ENCODE measurements around the gene GRAMD1B. TPM values are rescaled to one million over a fixed set of nuclear protein-coding genes. Genes with fewer than 3 reads are reported as not detected.

GRAMD1B gene
- total RNA-seq, 4 donors from 2014 or later = 2.1 to 7.8 (median 3.2) TPM

DNA sequence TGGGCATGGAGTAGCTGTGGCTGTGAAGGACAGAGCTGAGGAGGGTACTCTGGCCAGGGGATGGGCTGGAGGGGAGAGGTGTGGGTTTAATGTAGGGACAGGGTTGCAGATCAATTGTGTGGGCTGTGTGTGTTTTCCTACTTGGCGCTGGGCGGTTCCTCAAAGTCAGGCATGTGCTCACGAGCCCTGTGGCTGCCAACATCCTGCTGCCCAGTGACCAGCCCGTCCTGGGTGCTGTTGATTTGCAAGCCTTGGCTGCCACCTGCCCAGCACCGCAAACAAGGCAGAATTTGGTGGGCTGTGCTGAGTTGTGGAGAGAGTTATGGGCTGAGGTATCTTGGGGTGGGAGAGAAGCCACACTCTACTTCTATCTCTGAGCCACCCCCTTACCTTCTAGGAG is 155.1 kb downstream of the GRAMD1B start:
- no peak for TF ChIP-seq POLR2A (IDR thresholded peaks at IDR 0.05)
- TF ChIP-seq, protein P1, sequence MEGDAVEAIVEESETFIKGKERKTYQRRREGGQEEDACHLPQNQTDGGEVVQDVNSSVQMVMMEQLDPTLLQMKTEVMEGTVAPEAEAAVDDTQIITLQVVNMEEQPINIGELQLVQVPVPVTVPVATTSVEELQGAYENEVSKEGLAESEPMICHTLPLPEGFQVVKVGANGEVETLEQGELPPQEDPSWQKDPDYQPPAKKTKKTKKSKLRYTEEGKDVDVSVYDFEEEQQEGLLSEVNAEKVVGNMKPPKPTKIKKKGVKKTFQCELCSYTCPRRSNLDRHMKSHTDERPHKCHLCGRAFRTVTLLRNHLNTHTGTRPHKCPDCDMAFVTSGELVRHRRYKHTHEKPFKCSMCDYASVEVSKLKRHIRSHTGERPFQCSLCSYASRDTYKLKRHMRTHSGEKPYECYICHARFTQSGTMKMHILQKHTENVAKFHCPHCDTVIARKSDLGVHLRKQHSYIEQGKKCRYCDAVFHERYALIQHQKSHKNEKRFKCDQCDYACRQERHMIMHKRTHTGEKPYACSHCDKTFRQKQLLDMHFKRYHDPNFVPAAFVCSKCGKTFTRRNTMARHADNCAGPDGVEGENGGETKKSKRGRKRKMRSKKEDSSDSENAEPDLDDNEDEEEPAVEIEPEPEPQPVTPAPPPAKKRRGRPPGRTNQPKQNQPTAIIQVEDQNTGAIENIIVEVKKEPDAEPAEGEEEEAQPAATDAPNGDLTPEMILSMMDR (IDR thresholded peaks at IDR 0.05 in 4 of 5, conservative IDR thresholded peaks at IDR 0.05 in 1 of 5) = no peak
- no peaks in the 10 kb centered on the region for H3K9me3 ChIP-seq
- in situ Hi-C loops (cut with MboI; ENCODE audit: low sequenced_read_pairs in 4 of 4) (loop anchor here in 1 of 4 donors (10.0 kb wide), 1 partner anchor 120 kb away; no protein-coding TSS in a partner anchor), intact Hi-C loops (cut with DNase I; ENCODE audit: low total_unique reads) (no loop called here)
- DNase-seq (no peak), ATAC-seq (no peak)
- H3K27ac ChIP-seq = no peak overlapping the region
- peaks cover 7 to 9% of the 10 kb centered on the region in 2 donors for H3K4me1 ChIP-seq
- no peaks in the 10 kb centered on the region for H3K36me3 ChIP-seq
- H3K27me3 ChIP-seq = no peaks in the 10 kb centered on the region
- no peak overlapping the region for H3K4me3 ChIP-seq

DNA sequence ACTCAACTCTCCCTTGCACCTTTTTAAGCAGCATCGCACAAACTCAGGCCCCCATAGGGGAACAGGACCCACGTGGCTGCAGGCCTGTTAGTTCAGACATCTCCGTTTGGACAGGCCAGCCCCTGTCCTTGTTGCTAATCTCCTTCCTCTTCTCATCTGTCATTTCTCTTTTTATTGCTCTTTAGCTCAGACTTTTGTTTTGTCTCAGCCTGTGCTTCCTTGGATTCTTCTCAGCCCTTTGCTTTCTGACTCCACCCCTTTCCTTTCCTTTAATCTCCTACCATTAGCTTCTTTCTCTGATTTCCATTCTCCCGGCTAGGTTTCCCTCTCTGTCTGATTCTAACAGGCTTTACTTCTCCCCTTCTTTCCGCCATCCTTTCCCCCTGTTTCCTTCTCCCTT is 155.6 kb downstream of the GRAMD1B start:
- in situ Hi-C loops (cut with MboI; ENCODE audit: low sequenced_read_pairs in 4 of 4) (loop anchor here in 1 of 4 donors (10.0 kb wide), 1 partner anchor 119 kb away; no protein-coding TSS in a partner anchor), intact Hi-C loops (cut with DNase I; ENCODE audit: low total_unique reads) (no loop called here)
- TF ChIP-seq POLR2A (IDR thresholded peaks at IDR 0.05) = no peak
- TF ChIP-seq, protein P1 (IDR thresholded peaks at IDR 0.05 in 4 of 5, conservative IDR thresholded peaks at IDR 0.05 in 1 of 5) = no peak
- no peak overlapping the region for H3K27ac ChIP-seq
- no peaks in the 10 kb centered on the region for H3K36me3 ChIP-seq
- DNase-seq (no peak), ATAC-seq (no peak)
- no peaks in the 10 kb centered on the region for H3K9me3 ChIP-seq
- H3K27me3 ChIP-seq = no peaks in the 10 kb centered on the region
- H3K4me3 ChIP-seq = no peak overlapping the region
- H3K4me1 ChIP-seq = peaks cover 11 to 14% of the 10 kb centered on the region in 2 donors

- intact Hi-C loops (cut with DNase I; ENCODE audit: low total_unique reads) = no loop called here
- Histone ChIP-seq H3K4me3 (no peak overlapping the region), H3K27ac (no peak overlapping the region), H3K9me3 (no peaks in the 10 kb centered on the region), H3K4me1 (peaks cover 19 to 23% of the 10 kb centered on the region in 2 donors), H3K27me3 (no peaks in the 10 kb centered on the region), H3K36me3 (no peaks in the 10 kb centered on the region)
- ATAC-seq (no peak), DNase-seq (no peak)
- in situ Hi-C loops (cut with MboI; ENCODE audit: low sequenced_read_pairs in 4 of 4) = loop anchor here in 1 of 4 donors (10.0 kb wide), 1 partner anchor 118 kb away; no protein-coding TSS in a partner anchor
- no peak for TF ChIP-seq POLR2A (IDR thresholded peaks at IDR 0.05)
- TF ChIP-seq, protein P1 (IDR thresholded peaks at IDR 0.05 in 4 of 5, conservative IDR thresholded peaks at IDR 0.05 in 1 of 5) = no peak
Observed at GRCh38 chr11:123586568-123586967, 156.5 kb downstream of the GRAMD1B start.

- ATAC-seq = no peak
- no peaks in the 10 kb centered on the region for H3K27me3 ChIP-seq
- H3K9me3 ChIP-seq = no peaks in the 10 kb centered on the region
- no peak for TF ChIP-seq POLR2A (IDR thresholded peaks at IDR 0.05)
- peaks cover 23 to 26% of the 10 kb centered on the region in 2 donors for H3K4me1 ChIP-seq
- no peak overlapping the region for H3K27ac ChIP-seq
- no peaks in the 10 kb centered on the region for H3K36me3 ChIP-seq
- no peak for DNase-seq
- in situ Hi-C loops (cut with MboI; ENCODE audit: low sequenced_read_pairs in 4 of 4) (loop anchor here in 1 of 4 donors (10.0 kb wide), 1 partner anchor 118 kb away; no protein-coding TSS in a partner anchor), intact Hi-C loops (cut with DNase I; ENCODE audit: low total_unique reads) (no loop called here)
- H3K4me3 ChIP-seq = no peak overlapping the region
Observed at GRCh38 chr11:123587044-123587443, 157.0 kb downstream of the GRAMD1B start.

DNA sequence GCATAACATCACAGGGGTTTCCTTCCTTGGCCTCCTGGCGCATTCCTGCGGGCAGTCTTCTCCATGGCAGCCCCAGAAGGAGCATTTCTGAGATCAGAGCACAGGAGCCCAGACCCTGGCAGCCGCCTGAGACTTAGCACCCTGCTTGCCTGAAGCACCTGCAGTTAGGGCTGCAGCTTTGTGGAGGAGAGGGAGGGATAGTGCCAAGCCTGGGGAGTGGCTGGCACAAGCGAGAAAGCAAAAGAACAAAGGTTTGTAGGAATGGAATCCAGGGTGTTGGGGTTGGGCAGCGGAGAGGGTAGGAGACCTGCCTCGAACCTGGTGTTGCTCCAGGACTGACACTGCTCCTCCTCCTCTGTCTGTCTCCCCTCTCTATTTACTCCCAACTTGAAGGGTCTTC is 157.5 kb downstream of the GRAMD1B start:
- Histone ChIP-seq H3K4me1 (peaks cover 26 to 28% of the 10 kb centered on the region in 2 donors), H3K9me3 (no peaks in the 10 kb centered on the region), H3K27ac (no peak overlapping the region), H3K27me3 (no peaks in the 10 kb centered on the region), H3K36me3 (no peaks in the 10 kb centered on the region), H3K4me3 (no peak overlapping the region)
- no peak for ATAC-seq
- in situ Hi-C loops (cut with MboI; ENCODE audit: low sequenced_read_pairs in 4 of 4) = loop anchor here in 1 of 4 donors (10.0 kb wide), 1 partner anchor 117 kb away; no protein-coding TSS in a partner anchor
- DNase-seq = no peak
- intact Hi-C loops (cut with DNase I; ENCODE audit: low total_unique reads) = no loop called here
- no peak for TF ChIP-seq POLR2A (IDR thresholded peaks at IDR 0.05)
- TF ChIP-seq, protein P1 (IDR thresholded peaks at IDR 0.05 in 4 of 5, conservative IDR thresholded peaks at IDR 0.05 in 1 of 5) = no peak

Measured in gastrocnemius medialis (tissue), 4 donors.